HL-60 (cell line): ENCODE measurements around the gene CFAP161.
"Not testable (repeated sequence)": the region's sequence is repeated elsewhere in the genome, so short reads cannot be mapped to it uniquely, and the experiment has no call there.

Experiments used
- DNase-seq, 2 experiments: peaks; one replicate each; pipeline ENCODE4 v3.0.0-alpha.2; 2010 to 2020; ENCODE audit warnings: low read depth in 1 of 2, low spot score in 1 of 2
- H3K27ac ChIP-seq: fragments of 250-450 bp; sonication (Bioruptor Pico); replicated peaks from 2 replicates; pipeline ENCODE4 v1.5.1; 2020; ENCODE audit warnings: mild to moderate bottlenecking, moderate library complexity
- H3K27me3 ChIP-seq: fragments of 250-450 bp; sonication (Bioruptor Pico); 2 replicates; pipeline ENCODE4 v1.5.1; 2021; ENCODE audit warnings: mild to moderate bottlenecking, moderate library complexity; ENCODE audit not compliant: insufficient read depth, poor library complexity, severe bottlenecking
- H3K4me3 ChIP-seq: replicated peaks from 2 replicates; pipeline ENCODE4 v1.5.1; 2011; ENCODE audit warnings: mild to moderate bottlenecking, control low read depth, low read length; ENCODE audit not compliant: insufficient read depth
- GABPA ChIP-seq: IDR thresholded peaks from 2 replicates; pipeline ENCODE4 v1.6.1; 2012; ENCODE audit warnings: low read depth
- POLR2AphosphoS5 ChIP-seq: IDR thresholded peaks from 2 replicates; pipeline ENCODE4 v1.6.1; 2012; ENCODE audit warnings: low read depth
- SPI1 ChIP-seq: IDR thresholded peaks from 2 replicates; pipeline ENCODE4 v1.6.1; 2012; ENCODE audit warnings: low read depth, mild to moderate bottlenecking, borderline replicate concordance
- TF ChIP-seq, protein P1 (sequence below): IDR thresholded peaks from one replicate; pipeline ENCODE4 v1.5.1; 2011; ENCODE audit warnings: low read length, control low read depth, inconsistent platforms; ENCODE audit not compliant: insufficient read depth
- TF ChIP-seq, protein P2 (sequence below): IDR thresholded peaks from 2 replicates; pipeline ENCODE4 v1.6.1; 2012; ENCODE audit warnings: low read depth; ENCODE audit not compliant: insufficient replicate concordance

The CFAP161 gene

DNA sequence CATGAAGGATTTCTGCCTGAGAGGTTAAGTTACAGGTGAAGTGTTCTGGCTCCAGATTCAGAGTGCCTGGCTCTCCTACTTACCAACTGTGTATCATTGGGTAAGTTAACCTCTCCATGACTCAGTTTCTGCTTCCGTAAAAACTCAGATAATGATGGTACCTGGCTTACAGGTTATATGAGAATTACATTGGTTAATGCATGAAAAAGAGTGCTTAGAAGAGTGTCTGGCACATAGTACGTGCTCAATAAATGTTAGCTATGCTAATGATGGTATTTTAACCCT is 23.8 kb downstream of the CFAP161 start:
- Histone ChIP-seq H3K4me3 (no peak overlapping the region), H3K27me3 (no peaks in the 10 kb centered on the region), H3K27ac (no peak overlapping the region)
- no peak for DNase-seq
- TF ChIP-seq, protein P1, sequence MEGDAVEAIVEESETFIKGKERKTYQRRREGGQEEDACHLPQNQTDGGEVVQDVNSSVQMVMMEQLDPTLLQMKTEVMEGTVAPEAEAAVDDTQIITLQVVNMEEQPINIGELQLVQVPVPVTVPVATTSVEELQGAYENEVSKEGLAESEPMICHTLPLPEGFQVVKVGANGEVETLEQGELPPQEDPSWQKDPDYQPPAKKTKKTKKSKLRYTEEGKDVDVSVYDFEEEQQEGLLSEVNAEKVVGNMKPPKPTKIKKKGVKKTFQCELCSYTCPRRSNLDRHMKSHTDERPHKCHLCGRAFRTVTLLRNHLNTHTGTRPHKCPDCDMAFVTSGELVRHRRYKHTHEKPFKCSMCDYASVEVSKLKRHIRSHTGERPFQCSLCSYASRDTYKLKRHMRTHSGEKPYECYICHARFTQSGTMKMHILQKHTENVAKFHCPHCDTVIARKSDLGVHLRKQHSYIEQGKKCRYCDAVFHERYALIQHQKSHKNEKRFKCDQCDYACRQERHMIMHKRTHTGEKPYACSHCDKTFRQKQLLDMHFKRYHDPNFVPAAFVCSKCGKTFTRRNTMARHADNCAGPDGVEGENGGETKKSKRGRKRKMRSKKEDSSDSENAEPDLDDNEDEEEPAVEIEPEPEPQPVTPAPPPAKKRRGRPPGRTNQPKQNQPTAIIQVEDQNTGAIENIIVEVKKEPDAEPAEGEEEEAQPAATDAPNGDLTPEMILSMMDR, result no peak
- TF ChIP-seq SPI1, result no peak
- TF ChIP-seq GABPA, result no peak
- TF ChIP-seq, protein P2, sequence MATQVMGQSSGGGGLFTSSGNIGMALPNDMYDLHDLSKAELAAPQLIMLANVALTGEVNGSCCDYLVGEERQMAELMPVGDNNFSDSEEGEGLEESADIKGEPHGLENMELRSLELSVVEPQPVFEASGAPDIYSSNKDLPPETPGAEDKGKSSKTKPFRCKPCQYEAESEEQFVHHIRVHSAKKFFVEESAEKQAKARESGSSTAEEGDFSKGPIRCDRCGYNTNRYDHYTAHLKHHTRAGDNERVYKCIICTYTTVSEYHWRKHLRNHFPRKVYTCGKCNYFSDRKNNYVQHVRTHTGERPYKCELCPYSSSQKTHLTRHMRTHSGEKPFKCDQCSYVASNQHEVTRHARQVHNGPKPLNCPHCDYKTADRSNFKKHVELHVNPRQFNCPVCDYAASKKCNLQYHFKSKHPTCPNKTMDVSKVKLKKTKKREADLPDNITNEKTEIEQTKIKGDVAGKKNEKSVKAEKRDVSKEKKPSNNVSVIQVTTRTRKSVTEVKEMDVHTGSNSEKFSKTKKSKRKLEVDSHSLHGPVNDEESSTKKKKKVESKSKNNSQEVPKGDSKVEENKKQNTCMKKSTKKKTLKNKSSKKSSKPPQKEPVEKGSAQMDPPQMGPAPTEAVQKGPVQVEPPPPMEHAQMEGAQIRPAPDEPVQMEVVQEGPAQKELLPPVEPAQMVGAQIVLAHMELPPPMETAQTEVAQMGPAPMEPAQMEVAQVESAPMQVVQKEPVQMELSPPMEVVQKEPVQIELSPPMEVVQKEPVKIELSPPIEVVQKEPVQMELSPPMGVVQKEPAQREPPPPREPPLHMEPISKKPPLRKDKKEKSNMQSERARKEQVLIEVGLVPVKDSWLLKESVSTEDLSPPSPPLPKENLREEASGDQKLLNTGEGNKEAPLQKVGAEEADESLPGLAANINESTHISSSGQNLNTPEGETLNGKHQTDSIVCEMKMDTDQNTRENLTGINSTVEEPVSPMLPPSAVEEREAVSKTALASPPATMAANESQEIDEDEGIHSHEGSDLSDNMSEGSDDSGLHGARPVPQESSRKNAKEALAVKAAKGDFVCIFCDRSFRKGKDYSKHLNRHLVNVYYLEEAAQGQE, result no peak
- TF ChIP-seq POLR2AphosphoS5, result no peak

DNA sequence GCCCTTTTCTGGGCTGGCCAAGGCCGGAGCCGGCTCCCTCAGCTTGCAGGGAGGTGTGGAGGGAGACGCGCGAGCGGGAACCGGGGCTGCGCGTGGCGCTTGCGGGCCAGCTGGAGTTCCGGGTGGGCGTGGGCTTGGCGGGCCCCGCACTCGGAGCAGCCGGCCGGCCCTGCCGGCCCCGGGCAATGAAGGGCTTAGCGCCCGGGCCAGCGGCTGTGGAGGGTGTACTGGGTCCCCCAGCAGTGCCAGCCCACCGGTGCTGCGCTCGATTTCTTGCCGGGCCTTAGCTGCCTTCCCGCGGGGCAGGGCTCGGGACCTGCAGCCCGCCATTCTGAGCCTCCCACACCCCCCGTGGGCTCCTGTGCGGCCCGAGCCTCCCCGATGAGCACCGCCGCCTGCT is 24.5 kb downstream of the CFAP161 start:
- not testable (repeated sequence) for H3K27me3 ChIP-seq, DNase-seq, H3K27ac ChIP-seq, H3K4me3 ChIP-seq

DNA sequence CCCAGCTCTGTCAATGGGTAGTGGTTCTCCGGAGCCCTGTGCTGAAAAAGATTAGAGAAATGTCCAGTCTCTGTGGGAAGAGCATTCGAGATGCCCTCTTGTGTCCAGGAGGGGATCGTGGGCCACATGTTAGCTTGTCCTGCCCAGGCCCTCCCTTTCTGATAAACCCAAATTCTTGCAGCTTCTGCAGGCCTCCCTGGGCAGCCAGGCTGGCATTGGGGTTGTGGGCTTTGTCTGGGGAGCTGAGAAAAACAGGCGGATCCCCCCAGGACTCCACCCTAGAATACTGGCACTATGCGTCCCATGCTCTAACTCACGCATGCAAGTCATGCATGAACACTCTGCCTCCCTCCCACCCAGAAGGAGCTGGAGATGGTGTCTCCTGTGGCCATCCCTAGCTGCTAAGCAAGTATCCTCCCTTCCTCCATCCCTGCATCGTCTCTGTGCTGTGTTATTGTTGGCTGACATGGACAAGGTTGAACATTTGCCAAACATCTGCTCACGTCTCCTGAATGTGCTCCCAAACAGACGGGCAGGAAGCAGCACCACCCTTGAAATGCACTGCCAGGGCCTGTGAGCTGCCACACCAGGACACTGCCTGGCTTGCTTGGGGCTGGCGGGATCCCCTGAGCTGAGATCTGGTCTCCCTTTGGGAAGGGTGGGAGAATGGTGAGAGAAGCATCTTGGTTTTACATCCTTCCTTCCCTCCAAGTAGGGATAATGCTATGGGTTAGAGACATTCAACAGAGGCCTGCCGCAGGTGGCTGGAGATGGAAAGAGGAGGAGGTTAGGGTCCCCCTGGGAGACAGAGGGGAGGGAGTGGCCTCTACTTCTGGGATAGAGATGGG is 26.5 kb downstream of the CFAP161 start:
- TF ChIP-seq GABPA, result no peak
- TF ChIP-seq POLR2AphosphoS5, result no peak
- no peak for TF ChIP-seq SPI1
- TF ChIP-seq, protein P1, result no peak
- TF ChIP-seq, protein P2, result no peak

DNA sequence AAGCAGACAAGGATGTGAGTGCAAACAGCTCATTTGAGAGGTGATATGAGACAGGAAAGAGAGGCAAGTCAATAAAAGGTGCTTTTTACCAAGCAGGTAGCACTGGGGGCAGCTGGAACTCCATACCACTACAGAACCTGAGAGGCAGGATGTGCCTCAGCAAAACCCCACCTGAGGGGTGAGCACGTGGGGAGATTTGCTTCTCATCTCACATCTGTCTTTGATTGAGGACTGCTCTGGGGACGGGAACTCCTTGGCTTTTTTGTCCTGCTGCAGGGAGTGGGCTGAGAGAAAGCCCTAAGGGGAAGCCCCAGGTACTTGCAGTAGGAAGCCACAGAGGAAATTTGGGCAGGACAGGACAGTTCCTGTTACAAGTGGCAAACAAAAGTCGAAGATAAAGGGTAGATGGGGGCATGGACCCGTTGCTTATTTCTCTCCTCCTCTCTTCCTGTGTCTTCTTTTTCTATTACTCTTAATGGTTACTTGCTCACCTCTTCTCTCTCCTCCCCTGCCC is 27.1 kb downstream of the CFAP161 start:
- H3K27ac ChIP-seq, result no peak overlapping the region
- TF ChIP-seq, protein P1, result no peak
- TF ChIP-seq SPI1 (no peak), GABPA (no peak), POLR2AphosphoS5 (no peak)
- TF ChIP-seq, protein P2, result no peak
- H3K27me3 ChIP-seq, result no peaks in the 10 kb centered on the region

More for the DNA sequence above, 26.5 kb downstream of the CFAP161 start:
- DNase-seq, result no peak
- Histone ChIP-seq H3K4me3 (no peak overlapping the region), H3K27ac (no peak overlapping the region), H3K27me3 (no peaks in the 10 kb centered on the region)

More for the DNA sequence above, 27.1 kb downstream of the CFAP161 start:
- no peak overlapping the region for H3K4me3 ChIP-seq
- DNase-seq, result no peak
